ENCODE measurements around the gene MMP11.

Gene MMP11

GRCh38 chr22:23782252-23782651 lies 9.6 kb downstream of the MMP11 start:
- no peak for DNase-seq

DNA sequence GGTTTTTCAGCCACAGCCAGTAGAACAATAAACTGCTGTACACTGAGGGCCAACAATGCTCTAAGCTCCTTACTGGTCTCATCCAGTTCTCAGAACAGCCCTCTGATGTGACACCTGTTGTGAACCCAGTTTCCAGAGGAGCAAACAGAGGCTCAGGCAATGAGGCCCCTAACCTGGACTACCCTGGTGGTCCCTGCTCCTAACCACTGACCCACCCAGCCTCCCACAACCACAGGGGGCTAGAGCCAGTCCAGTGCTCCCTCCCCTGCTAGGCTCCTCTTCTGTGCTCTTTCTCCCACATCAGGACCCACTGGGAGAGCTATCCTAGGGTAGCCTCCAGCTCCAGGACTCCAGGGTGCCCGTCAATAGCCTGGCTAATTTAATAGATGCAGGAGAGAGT lies 10.1 kb downstream of the MMP11 start:
- no peak for DNase-seq

GRCh38 chr22:23783265-23784150 lies 10.9 kb downstream of the MMP11 start:
- no peak for DNase-seq

DNA sequence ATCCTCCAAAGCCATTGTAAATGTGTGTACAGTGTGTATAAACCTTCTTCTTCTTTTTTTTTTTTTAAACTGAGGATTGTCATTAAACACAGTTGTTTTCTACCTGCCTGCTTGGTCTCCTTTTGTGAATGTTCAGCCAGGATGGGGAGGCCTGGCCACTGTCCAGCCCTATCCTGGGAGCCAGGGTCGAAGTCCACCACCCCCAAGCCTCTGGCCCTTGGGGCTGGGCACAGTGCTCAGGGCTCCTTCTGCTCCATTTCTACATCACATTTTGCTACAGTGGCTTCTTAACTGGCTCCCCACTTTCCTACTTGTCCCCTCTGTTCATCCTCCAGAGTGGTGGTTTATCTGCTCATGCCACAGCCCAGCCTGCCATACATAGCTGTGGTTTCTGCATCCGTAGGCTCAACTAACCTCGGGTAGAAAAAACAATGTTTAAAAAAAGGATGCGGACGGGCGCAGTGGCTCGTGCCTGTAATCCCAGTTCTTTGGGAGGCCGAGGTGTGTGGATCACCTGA lies 11.6 kb downstream of the MMP11 start:
- no peak for DNase-seq

DNA sequence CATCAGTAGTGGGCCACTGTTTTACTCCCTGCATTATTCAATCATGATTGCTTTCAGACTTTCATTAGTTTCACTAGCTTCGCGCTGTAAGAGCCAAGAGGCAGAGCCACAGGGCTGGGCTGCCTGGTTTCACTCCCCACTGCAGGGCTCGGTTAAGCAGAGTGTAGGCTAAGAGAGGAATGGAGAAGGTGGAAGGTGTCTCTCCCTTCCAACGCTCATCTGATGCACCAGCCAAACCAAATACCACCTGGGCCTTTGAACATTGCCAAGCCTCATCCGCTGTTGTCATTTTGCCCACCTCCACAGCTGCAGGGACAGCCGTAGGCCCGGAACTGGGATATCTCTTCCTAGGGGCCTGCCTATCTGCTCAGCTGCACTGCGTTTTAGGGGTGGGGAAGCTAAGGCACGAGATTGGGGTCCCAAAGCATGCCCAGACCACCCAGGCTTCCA lies 13.6 kb downstream of the MMP11 start:
- no peak for DNase-seq

DNA sequence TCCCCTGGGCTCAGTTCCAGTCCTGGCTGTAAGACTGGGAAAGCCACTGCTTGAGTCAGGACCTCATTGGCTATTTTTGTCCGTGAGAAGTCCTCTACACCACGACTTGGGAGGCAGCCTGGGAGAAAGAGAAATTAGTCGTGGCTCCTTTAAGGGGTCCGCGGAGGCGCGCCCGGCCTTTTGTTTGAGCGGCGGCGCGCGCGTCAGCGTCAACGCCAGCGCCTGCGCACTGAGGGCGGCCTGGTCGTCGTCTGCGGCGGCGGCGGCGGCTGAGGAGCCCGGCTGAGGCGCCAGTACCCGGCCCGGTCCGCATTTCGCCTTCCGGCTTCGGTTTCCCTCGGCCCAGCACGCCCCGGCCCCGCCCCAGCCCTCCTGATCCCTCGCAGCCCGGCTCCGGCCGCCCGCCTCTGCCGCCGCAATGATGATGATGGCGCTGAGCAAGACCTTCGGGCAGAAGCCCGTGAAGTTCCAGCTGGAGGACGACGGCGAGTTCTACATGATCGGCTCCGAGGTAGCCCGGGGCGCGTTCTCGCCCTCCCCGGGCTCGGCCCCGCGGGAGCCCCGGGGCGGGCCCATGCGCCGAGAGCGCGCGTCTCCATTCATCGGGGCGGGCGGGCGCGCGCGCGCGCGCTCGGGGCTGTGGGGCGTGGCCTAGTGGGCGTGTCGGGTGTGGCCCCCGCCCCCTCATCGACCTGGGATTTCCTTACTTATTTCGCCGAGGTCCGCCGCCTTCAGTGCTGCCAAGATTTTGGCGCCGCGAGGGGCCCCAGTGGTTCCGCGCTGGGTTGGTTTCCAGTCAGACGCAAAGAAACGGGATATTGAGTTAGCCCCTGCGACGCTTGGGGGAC lies 14.3 kb downstream of the MMP11 start, which contains the start of gene SMARCB1:
Gene SMARCB1, plus strand, starts transcription at position 215 of the 848 bp plus-strand sequence. Its CDS starts 204 bp downstream, at position 419.
- DNase-seq, result peak; percentile 95

DNA sequence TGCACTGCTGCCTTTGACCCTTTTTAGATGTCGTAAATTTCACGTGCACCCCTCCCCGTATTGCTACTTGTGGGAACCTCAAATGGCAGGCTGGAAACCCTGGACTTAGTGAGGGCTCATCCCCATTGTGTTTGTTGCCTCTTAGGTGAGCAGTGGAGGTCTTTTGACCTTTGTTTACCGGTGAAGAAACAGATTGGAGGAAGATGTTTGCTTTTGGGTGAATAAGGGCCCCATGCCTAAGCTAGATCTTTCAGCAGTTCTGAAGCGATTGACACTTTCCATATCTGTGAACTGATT lies 14.9 kb downstream of the MMP11 start:
- DNase-seq, result no peak

GRCh38 chr22:23787910-23788309 lies 15.3 kb downstream of the MMP11 start:
- DNase-seq, result no peak

GRCh38 chr22:23789121-23789520 lies 16.5 kb downstream of the MMP11 start:
- DNase-seq, result no peak

DNA sequence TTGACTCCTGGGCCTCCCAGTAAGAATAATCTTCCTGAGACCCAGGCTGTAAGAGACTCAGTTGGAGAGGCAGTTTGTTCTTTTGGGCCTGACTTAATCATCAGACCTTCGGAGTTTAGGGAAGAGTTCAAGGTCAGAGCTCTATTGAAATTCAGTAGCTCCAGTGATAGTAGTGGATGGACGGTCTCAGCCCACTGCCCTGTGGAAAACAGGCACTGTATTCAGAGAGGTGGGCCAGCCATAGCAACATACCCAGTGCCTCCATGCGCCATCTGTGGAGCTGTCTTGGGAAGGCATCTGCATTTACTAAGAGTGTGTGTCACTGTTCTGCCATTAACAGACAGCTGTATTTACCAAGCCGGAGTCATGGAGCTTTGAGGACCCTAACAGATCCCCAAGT lies 17.0 kb downstream of the MMP11 start:
- no peak for DNase-seq

GRCh38 chr22:23790819-23791737 lies 18.4 kb downstream of the MMP11 start:
- DNase-seq, result no peak

DNA sequence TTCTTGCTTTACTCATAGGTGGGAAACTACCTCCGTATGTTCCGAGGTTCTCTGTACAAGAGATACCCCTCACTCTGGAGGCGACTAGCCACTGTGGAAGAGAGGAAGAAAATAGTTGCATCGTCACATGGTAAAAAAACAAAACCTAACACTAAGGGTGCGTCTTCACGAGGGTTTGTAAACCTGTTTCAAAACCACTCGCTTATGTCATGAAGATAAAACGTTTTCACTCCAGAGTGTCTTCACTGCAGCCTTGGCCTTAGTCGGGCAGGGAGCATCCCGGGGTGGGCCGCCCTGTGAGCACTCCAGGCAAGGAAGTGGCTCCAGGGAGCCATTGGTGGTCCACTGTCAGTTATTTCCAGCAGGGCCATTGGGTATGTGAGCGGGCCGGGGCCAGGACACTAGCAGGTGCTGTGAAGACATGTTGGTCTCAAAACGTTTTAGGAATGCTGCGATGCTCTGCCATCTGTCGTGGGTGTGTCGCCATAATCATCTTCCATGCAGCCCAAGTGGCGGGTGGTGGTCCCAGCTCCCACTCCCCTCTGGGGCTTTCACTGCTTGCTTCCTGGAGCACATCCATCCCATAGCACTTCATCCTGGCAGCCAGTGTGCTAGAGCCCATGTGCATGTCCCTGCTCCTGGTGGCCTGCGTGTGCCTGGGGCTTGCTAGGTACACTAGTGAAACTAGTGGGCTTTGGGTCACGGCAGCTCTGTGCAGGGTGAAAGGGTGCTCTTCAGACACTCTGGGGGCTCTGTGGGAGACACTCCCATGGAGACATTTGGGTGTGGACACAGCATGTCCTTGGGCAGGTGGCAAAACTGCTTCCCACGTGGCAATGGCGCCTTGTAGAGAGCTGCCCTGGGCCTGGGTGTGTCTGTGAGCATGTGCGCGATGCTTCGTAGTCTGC lies 19.3 kb downstream of the MMP11 start:
- DNase-seq, result no peak

GRCh38 chr22:23793326-23793725 lies 20.7 kb downstream of the MMP11 start:
- DNase-seq, result no peak

GRCh38 chr22:23796461-23796860 lies 23.8 kb downstream of the MMP11 start:
- DNase-seq, result no peak

GRCh38 chr22:23800297-23801237 lies 27.9 kb downstream of the MMP11 start:
- no peak for DNase-seq

- DNase-seq, result no peak
These were observed 28.7 kb downstream of the MMP11 start for GRCh38 chr22:23801238-23801821.

DNA sequence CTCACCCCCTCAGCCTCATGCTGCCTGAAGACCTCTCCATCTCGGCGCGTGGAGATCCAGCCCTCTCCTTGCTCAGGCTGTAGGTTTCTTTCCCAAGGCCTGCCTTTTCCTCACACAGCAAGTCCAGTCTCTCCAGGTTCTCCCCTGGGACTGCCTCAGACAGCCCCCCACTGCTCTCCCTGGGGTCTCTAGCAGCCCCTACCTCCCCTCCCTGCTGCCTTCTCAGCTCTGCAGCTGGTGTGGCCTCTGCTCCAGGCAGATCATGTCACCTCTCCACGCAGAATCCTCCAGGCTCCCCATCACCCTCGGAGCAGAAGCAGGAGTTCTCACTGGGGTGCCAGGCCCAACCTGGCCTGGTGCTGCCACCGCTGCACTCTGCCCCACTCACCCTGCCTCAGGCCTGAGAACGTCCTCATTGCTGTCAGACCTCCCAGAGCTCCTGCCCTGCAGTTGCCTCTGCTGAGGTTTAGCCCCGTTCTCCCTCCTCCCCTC lies 29.3 kb downstream of the MMP11 start:
- DNase-seq, result no peak

- no peak for DNase-seq
These were observed 30.6 kb downstream of the MMP11 start for GRCh38 chr22:23803001-23803819.

DNA sequence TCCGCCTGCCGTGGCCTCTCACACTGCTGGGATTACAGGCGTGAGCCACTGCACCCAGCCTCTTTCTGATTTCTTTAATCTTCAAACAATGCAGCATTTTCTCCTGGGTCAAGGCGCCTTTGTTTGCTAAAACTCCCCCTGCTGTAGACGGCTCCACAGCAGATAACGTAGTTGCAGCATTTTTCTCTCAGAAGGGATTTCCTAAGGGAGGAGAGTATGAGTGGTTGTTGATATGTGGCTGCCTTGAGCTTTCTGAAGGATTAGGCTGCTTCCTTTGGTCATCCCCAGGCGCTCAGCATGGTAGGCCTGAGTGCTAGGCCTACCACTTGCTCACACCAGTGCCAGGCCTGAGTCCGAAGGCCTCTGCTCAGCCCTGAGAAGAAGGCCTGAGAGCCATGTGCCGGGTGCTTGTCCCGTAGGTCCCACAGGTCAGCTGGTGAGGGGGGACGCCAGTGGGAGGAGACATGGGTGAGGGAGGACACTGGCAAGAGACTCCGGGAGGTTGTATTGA lies 32.2 kb downstream of the MMP11 start:
- DNase-seq, result no peak

Data from 8988T (cell line).